MG63 (cell line): ENCODE measurements around the gene ATRN. TPM values are rescaled to one million over a fixed set of nuclear protein-coding genes. Genes with fewer than 3 reads are reported as not detected.

Source experiments
- DNase-seq: peaks from one replicate; pipeline ENCODE4 v3.0.0-alpha.2; 2020
- H3K27me3 ChIP-seq: fragments of 250-450 bp; sonication (Bioruptor Pico); 2 replicates; pipeline ENCODE4 v1.5.1; 2020; ENCODE audit warnings: mild to moderate bottlenecking, moderate library complexity
- H3K36me3 ChIP-seq: fragments of 250-450 bp; sonication (Bioruptor Pico); 2 replicates; pipeline ENCODE4 v1.5.1; 2020; ENCODE audit warnings: mild to moderate bottlenecking, moderate library complexity
- H3K4me3 ChIP-seq: fragments of 250-450 bp; sonication (Bioruptor Pico); 2 replicates; pipeline ENCODE4 v1.5.1; 2020; ENCODE audit warnings: mild to moderate bottlenecking, moderate library complexity
- H3K9me3 ChIP-seq: fragments of 250-450 bp; sonication (Bioruptor Pico); 2 replicates; pipeline ENCODE4 v1.5.1; 2020; ENCODE audit warnings: mild to moderate bottlenecking, moderate library complexity
- total RNA-seq: library from RNA; depleted of rRNA; stranded (reverse); fragments of >200 nt; shearing (Covaris generic); gene quantifications from 2 replicates; pipeline ENCODE4 v1.2.3, GENCODE V29; 2014; ENCODE audit warnings: low replicate concordance

Gene ATRN
- total RNA-seq, 1 experiment from 2014 or later = 7.1 TPM

DNA sequence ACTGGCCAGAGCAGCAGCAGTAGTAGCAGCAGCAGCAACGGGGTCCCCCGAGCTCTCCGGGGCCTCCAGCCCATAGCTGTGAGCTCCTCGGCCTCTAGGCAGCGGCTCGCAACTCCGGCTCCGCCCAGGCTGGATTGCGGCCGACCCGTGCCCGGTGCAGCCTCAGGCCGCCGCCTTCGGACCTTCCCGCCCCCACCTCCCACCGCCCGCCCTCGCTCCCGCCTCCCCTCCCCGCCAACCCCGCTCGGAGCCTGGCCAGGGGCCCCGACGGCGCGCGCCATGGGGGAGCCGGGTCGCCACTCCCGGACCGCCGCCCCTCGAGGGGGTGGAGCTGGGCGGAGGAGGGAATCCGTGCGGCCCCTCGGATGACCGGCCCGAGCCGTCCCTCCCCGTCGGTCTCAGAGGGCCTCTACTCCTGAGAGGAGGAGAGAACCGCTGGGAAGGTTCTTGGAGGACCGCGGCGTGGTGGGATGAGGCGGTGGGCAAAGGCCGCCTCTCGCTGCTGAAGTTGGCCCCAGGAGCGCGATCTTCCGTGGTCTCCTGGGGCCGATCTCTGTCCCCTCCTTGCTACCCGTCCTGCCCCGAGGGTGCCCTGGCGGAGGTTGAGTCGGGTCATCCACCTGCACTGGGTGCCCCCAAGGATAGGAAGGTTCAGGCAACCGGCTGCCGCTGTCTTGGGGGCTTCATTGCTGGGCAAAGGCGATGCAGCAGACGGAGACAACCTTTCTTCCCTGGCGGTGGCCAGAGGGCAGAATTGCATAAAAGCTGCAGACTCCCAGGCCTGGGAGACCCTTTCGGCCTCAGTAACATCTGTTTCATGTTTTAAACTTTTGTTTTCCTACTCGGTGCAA, 211.3 kb downstream of the ATRN start, which contains the start of gene ADAM33:
Gene ADAM33 (minus strand): TSS at position 80 of the 851 bp plus-strand sequence. CDS start 6 bp downstream, at position 74.
- peak; percentile 58 for DNase-seq
- H3K4me3 ChIP-seq = peak within 1 kb of the TSS; percentile 55
- no peaks in the 10 kb centered on the region for H3K9me3 ChIP-seq
- H3K36me3 ChIP-seq = no peaks in the 10 kb centered on the region
- H3K27me3 ChIP-seq = no peaks in the 10 kb centered on the region

DNA sequence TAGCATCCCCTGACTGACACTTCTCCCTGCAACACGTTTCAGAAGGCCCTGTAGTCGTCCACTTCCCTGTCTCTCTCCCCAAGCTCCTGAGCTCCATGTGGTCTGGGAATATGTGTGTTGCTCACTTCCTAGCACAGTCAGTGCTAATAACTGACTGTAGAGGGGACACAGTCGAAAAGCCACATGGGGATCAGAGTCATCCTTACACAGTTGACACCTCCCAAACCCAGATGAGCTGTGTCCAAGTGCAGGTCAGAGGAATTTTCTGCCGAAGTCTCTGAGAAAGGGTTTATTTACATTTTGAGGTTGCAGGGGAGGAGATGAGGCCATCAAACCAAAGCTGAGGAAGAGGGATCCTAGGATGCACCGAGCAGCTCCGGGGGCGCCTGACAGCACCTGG, 214.5 kb downstream of the ATRN start:
- Histone ChIP-seq H3K36me3 (no peaks in the 10 kb centered on the region), H3K27me3 (no peaks in the 10 kb centered on the region), H3K4me3 (no peak overlapping the region), H3K9me3 (no peaks in the 10 kb centered on the region)
- no peak for DNase-seq

DNA sequence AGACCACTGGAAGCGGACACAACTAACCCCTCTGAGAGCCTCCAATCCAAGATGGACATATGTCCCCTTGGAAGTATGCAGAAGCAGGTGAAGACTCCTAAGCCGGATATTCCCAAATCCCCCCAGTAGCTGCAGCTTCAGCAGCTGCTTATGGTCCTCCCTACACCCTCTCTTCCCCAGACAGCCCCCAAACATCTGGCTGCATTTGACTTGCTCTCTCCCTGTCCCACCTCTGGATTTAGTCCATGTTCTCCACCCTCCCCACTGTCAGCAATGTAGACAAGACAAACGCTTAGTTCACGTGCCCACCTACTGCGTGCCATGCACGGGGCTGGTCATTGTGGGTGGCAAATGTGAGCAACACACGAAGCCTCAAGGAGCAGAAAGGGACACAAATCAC, 215.6 kb downstream of the ATRN start:
- no peaks in the 10 kb centered on the region for H3K27me3 ChIP-seq
- no peak for DNase-seq
- H3K4me3 ChIP-seq = no peak overlapping the region
- H3K9me3 ChIP-seq = no peaks in the 10 kb centered on the region
- no peaks in the 10 kb centered on the region for H3K36me3 ChIP-seq

DNA sequence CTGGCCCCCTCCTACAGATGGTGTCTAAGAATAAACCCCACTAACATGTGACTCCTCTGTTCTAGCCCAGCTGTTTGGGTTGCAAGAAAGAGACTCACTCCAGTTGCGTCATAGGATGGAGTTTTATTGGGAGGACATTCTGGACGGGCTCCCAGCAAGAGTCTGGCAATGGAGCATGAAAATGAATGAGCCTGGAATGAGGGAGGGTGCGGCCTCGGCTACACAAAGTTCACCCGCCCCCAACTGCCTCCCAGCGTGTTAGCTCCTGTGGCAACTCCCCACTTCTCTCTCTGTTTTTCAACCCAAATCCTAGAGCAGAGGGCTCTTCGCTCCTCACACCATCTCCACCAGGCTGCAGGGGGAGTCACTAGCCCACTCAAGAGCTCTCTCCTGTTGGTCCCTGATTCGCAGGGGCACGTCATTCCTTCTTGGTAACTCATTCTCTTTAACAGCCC, 216.1 kb downstream of the ATRN start:
- Histone ChIP-seq H3K4me3 (no peak overlapping the region), H3K9me3 (no peaks in the 10 kb centered on the region), H3K27me3 (no peaks in the 10 kb centered on the region), H3K36me3 (no peaks in the 10 kb centered on the region)
- DNase-seq = peak; percentile 80

DNA sequence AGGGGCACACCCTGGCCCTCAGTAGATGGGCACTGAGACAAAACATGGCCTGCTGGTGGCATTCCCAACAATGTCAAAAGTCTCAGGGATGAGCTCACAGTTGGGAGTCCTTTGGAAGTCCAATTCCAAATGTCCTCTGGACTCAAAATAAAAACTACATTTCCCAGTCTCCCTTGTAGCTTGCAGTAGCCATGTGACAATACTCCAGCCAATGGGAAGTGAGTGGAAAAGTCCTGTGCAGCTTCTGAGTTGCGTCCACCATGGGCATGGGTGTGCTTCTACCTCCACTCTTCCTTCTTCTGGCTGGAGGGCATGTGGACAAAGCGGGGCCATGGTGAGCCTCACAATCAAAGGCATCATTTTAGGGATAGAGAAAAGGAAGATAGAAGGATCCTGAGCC, 216.8 kb downstream of the ATRN start:
- no peaks in the 10 kb centered on the region for H3K27me3 ChIP-seq
- H3K9me3 ChIP-seq = no peaks in the 10 kb centered on the region
- H3K36me3 ChIP-seq = no peaks in the 10 kb centered on the region
- H3K4me3 ChIP-seq = no peak overlapping the region
- DNase-seq = no peak

DNA sequence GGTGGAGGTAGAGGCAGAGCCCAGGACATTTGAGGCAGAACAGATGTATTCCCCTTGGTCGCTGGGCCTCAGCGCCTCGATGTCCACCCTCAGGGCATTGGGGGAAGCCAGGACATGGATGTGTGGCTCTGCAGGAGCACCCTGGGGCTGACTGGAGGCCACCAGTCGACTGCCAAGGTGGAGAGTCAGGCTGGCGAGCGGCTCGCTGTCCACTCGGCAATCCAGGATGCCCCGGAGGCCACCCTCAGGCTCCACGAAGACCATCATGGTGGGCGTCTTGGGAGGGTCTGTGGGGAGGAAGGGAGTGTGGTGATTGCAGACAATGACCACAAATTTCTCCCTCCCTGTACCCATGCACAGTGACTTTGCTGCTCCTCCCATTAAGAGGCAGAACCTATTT, 219.2 kb downstream of the ATRN start:
- Histone ChIP-seq H3K36me3 (no peaks in the 10 kb centered on the region), H3K9me3 (no peaks in the 10 kb centered on the region), H3K4me3 (no peak overlapping the region), H3K27me3 (no peaks in the 10 kb centered on the region)
- DNase-seq = no peak

DNA sequence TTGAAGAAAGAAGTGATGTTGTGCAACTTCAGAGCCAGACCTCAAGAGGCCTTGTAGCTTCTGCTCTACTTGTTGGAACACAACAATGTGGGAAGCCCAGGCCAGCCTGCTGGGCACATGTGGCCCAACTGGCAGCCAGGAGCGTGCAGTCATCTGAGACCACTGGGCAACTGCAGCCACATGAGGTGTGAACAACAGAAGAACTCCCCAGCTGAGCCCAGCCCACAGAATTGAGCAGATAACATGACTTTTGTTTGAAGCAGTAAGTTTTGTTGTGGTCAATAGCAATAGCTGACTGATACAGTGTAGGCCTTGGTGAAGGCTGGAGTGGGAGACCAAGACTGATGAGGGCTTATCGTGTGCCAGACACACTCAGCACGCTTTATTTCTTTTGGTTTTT, 219.6 kb downstream of the ATRN start:
- H3K36me3 ChIP-seq = no peaks in the 10 kb centered on the region
- no peaks in the 10 kb centered on the region for H3K27me3 ChIP-seq
- no peaks in the 10 kb centered on the region for H3K9me3 ChIP-seq
- H3K4me3 ChIP-seq = no peak overlapping the region
- no peak for DNase-seq

DNA sequence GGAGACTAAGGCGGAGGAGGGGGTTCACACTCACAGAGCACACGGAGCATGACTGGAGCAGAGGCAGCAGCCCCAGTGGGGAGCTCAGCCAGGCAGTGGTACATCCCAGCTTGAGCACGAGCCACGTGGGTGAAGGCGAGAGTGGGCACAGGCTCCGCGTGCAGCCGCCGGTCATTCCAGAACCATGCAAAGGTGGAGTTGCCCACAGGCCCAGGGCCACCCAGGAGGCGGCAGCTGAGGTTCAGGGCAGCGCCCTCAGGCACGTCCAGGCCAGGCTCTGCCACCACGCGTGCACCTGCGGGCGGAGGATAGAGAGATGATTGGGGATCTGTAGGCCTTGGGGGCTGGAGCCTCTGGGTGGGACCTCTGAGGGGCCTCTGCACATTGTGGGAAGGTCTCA, 220.5 kb downstream of the ATRN start:
- no peaks in the 10 kb centered on the region for H3K9me3 ChIP-seq
- DNase-seq = no peak
- H3K4me3 ChIP-seq = no peak overlapping the region
- H3K36me3 ChIP-seq = no peaks in the 10 kb centered on the region
- H3K27me3 ChIP-seq = no peaks in the 10 kb centered on the region

DNA sequence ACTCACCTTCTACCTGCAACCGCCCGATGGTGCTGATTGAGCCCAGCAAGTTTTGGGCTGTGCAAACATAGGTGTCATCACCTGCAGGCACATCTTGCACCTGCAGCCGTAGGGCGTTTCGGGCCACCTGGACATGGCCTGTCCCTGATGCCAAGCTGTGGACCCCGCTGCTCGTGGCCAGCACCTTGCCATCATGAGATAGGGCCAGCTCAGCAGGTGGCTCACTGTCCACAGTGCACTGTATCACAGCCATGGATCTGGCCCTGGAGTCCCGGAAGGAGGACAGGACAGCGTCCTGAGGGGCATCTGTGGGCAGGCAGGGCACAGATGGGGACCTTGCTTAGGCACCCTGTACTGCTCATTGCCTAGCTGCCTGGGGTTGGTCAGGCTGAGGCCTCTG, 221.1 kb downstream of the ATRN start:
- no peaks in the 10 kb centered on the region for H3K36me3 ChIP-seq
- no peaks in the 10 kb centered on the region for H3K9me3 ChIP-seq
- H3K27me3 ChIP-seq = no peaks in the 10 kb centered on the region
- no peak for DNase-seq
- no peak overlapping the region for H3K4me3 ChIP-seq

DNA sequence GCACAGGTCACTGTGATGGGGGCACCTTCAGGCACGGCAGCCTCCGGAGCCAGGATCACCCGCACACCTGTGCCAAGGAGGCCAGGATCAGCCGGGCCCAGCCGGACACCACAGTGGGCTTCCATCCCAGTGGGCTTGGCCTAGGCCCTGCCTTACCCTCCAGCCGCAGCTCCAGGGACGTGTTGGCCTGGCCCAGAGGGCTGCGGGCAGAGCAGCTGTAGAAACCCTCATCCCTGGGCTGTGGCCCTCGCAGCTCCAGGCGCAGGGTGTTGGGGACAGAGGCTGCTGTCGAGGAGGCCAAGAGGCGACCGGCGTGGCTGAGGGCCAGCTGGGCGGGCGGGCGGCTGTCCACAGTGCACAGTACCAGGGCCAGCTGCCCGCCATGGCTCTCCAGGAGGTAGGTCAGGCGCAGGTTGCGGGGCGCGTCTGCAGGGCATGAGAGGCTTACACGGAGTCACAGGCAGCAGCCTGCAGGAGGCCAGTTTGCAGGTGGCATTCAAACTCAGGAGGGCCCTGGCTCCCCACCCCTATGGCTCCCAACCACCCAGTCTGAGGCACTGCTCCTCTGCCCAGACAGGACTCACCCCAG, 222.0 kb downstream of the ATRN start:
- Histone ChIP-seq H3K27me3 (no peaks in the 10 kb centered on the region), H3K9me3 (no peaks in the 10 kb centered on the region)
- no peak for DNase-seq

DNA sequence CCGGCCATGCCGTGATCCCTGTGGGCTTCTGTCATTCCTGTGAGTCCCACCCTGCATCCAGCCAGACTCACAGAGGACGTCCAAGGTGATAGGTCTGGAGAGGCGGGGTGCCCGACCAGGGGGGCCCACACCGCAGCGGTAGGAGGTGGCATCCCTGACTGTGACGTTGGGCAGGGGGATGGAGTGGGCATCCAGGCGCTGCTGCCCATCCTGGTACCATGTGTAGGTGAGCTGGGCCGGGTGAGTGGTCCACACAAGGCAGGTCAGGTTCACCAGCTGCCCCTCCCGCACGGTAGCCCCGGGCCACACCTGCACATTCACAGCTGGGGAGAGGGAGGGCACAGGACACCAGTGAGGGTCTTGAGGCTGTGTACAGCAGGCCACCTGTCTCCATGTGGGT, 222.6 kb downstream of the ATRN start:
- no peaks in the 10 kb centered on the region for H3K36me3 ChIP-seq
- H3K4me3 ChIP-seq = no peak overlapping the region
- no peaks in the 10 kb centered on the region for H3K27me3 ChIP-seq
- no peak for DNase-seq
- no peaks in the 10 kb centered on the region for H3K9me3 ChIP-seq

More for the DNA sequence above, 222.0 kb downstream of the ATRN start:
- Histone ChIP-seq H3K36me3 (no peaks in the 10 kb centered on the region), H3K4me3 (no peak overlapping the region)

DNA sequence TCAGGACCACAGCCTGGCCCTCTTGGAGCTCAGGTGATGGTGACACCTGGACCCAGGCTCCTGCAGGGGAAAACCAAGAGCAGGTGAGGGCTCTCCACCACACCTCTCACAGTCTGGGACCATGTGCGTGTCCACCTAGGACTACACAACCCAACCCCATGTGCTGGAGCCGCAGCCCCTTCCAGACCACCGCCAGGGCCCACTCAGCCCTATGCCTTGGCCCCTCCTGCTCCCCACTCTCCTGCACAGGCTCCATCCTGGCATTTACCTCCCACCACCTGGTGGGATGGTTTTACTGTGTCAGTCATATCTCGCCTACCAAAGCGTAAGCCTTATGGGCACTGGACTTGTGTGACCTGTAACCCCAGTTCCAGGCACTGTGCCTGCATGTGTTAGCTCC, 224.0 kb downstream of the ATRN start:
- DNase-seq = no peak
- Histone ChIP-seq H3K4me3 (no peak overlapping the region), H3K27me3 (no peaks in the 10 kb centered on the region), H3K9me3 (no peaks in the 10 kb centered on the region), H3K36me3 (no peaks in the 10 kb centered on the region)

DNA sequence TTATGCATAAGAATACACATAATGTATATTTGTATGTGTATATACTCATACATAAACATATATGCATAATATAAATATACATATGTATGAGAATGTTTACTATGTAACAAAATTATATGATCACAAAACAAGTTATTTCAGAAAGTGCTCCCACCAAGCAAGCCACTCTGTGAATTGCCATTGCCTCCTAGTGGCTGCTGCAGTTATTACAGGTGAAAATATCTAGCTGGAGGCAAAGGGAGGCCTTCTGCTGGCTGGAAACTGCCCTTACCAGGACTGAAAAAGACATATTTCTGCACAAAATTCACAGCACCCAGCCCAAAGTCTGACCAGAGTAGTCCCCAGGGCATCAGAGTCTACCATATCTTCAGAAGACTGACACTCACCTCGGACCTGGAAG, 225.4 kb downstream of the ATRN start:
- Histone ChIP-seq H3K4me3 (no peak overlapping the region), H3K36me3 (no peaks in the 10 kb centered on the region), H3K27me3 (no peaks in the 10 kb centered on the region), H3K9me3 (no peaks in the 10 kb centered on the region)
- no peak for DNase-seq

DNA sequence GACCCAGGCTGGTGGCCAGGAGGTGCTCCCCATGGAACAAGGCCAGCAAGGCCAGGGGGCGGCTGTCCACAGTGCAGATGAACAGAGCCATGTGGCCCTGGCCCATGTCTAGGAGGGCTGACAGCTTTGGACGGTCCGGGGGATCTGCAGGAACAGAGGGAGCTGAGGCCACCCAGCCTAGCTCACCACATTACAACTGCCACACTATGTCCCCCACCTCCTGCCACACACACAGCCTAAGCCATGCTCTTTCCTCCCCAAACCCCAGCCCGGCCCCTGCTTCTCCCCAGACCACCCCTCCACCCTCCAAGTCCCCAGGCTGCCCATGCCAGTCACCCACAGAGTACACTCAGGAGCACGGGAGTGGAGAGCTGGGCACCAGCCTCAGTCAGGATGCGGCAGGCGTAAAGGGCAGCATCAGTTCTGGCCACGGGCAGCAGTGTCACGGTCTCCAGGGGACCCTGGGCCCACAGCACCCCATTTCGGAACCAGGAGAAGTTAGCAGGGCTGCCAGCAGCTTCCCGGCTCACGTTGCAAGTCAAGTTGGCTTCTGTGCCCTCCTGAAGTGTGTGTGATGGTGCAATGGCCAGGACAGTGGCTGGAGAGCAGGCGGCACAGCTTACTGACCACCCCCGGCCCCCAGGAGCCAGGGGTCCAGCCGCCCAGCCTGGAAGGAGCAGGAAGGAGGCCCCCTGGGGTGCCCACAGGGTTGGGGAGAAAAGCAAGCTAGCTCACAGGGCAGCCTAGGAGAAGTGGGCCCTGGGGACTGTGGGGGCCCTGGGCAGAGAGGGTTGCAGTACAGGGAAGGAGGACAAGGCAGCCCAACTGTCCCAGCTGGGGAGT, 226.1 kb downstream of the ATRN start:
- Histone ChIP-seq H3K9me3 (no peaks in the 10 kb centered on the region), H3K4me3 (no peak overlapping the region), H3K36me3 (no peaks in the 10 kb centered on the region), H3K27me3 (no peaks in the 10 kb centered on the region)
- DNase-seq = no peak

DNA sequence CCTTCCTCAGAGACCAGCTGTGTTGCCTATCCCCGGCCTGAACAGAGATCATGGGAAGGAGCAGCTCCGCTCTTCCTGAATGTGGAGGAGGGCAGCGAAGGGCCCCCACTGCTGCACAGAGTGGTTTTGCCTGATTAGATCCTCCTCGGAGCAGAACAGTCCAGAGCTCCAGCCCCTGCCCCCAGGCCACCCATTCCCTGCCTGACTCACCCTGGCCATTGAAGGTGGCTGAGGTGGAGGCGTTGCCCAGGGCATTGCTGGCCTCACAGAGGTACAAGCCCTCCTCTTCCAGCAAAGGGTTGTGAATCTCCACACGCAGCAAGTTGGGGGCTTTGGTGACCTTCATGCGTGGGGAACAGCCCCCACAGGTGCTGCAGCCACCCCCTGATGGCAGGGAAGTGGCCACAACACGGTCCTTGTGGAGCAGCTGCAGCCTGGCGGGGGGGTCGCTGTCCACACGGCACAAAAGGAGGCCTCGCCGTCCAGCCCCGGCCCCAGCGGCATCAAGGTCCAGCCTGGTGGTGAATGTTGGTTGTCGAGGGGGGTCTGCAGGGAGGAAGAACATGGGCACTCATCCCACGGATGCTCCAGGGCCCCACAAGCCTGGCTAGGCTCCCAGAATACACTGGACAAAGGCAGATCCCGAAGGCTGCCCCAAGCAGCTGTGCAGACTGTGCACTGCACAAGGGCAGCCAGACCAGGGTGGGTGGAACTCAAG, 226.9 kb downstream of the ATRN start:
- Histone ChIP-seq H3K4me3 (no peak overlapping the region), H3K27me3 (no peaks in the 10 kb centered on the region), H3K36me3 (no peaks in the 10 kb centered on the region), H3K9me3 (no peaks in the 10 kb centered on the region)
- no peak for DNase-seq

DNA sequence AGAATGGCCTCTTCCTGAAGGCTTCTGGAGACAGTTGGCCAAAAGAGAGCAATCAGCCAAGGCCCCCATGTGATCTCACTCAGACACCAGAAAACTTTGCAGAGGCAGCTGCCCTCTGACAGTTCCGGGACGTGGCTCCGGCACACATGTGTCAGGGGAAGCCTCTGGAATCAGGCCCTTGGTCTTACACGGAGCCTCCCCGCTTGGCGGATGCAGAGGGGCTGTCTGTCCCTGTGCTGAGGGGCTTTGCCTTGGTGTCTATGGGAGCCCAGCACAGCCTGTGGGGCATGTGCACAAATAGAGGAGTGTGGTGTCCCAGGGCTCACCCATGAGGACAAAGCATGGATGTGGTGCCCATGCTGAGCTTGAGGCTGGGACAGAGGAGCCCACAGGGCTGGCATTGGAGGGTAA, 227.8 kb downstream of the ATRN start:
- H3K9me3 ChIP-seq = no peaks in the 10 kb centered on the region
- DNase-seq = no peak
- no peak overlapping the region for H3K4me3 ChIP-seq
- no peaks in the 10 kb centered on the region for H3K27me3 ChIP-seq
- no peaks in the 10 kb centered on the region for H3K36me3 ChIP-seq

DNA sequence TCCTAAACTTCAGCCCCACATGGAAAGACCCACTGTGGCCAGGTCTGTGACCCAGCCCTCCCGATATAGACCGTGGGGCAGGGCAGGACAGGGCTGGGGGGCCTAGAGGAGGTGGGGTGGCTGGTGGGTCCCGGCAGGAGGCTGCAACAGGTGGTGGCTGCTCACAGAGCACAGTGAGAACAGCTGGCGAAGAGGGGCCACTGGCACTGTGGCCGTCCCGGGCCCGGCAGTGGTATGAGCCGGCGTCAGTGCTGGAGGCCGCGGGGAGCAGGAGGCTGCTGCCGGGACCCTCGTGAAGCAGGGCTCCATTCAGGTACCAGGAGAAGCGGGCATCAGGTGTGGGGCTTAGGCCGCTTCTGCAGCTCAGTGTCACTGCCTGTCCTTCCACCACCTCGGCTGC, 228.2 kb downstream of the ATRN start:
- H3K36me3 ChIP-seq = no peaks in the 10 kb centered on the region
- H3K4me3 ChIP-seq = no peak overlapping the region
- H3K9me3 ChIP-seq = no peaks in the 10 kb centered on the region
- no peak for DNase-seq
- H3K27me3 ChIP-seq = no peaks in the 10 kb centered on the region
